NCI-H187 treated with DMSO at 0.1 percent for 48 hours (cell line): ENCODE data around the gene LLPH.

Source experiments
- DNase-seq: peaks from one replicate; lab custom pipeline; 2025; lab: John Stamatoyannopoulos, UW

LLPH gene

DNA sequence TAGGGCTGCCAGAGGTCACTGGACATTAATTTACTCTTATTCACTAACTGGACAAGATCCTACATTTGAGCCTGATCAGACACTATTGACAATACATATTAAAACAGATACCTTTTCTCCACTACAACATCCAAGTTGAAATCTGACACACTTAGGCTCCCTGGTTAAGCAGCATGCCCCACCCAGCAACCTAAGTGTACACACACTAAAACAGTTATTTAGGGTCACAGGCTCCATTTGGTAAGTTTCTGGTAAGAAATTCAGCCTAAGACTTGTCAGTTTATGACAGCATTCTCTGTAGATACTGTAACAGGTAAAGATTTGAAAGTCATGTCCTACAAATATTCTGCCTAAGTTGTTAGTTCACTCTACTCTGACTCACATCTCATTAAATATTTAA is 12.3 kb upstream of the LLPH start:
- no peak for DNase-seq

DNA sequence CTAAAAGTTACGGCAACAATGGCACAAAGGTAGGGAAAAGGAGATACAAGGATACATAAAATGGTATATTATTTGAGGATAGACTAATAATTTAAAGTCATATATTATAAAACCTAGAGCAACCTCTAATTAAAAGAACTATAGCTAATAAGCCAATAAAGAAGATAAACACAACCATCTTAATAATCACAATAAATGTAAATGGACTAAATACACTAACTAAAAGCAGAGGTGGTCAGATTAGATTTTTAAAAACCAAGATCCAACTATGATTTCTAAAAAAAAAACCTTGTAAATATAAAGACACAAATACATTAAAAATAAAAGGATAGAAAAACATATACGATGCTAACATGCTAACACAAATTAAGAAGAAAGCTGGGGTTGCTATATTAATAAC is 10.7 kb upstream of the LLPH start:
- DNase-seq, result no peak

DNA sequence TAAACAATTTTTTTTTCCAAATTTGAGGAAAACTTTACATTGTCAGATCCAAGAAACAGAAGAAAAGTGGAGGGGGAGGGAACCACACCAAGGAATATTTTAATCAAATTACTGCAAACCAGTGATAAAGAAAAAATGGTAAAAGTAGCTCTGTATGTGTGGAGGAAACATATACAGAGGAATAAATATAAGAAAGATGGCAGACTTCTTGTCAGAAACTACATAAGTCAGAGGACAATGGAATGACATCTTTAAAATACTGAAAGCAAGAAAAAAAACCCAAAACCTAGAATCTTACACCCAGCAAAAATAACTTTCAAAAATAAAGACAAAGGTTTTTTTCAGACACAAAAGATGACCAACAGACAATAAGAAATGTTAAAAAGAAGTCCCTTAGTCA is 10.2 kb upstream of the LLPH start:
- DNase-seq, result no peak

DNA sequence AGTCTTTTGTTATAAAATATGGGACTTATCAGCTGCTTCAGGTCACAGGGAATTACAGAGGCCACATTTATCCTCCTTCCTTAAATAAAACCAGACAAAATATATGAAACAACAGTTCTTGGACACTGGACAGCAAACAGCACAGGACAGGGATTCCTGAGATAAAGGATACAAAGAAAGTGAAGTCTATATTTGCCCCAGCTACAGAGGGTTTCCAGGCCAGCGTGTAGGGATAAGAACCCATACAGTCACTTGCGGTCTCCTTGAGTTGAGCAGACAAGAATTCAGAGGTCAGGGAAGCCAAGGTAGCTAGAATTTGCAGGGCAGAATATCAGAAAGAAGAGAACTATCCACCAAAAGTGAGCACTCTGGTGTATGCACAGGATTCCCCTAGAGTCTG is 8.8 kb upstream of the LLPH start:
- no peak for DNase-seq

DNA sequence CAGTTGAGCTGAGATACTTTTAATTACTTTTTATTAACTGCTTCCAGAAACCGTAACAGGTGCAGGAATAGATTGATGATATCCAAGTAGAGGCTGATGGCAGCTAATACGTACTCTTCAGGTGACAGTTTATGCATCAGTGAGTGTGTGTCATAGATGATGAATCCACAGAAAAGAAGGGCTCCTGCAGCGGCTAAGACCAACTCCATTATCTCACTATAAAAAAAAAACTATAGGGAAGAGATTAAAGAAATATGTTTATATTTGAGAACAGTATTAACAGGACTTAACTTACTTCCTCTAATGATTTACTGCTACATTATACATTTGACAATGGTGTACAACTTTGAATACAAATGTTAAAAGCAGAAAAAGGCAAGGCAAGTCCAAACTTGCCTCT is 7.4 kb upstream of the LLPH start:
- DNase-seq, result no peak

DNA sequence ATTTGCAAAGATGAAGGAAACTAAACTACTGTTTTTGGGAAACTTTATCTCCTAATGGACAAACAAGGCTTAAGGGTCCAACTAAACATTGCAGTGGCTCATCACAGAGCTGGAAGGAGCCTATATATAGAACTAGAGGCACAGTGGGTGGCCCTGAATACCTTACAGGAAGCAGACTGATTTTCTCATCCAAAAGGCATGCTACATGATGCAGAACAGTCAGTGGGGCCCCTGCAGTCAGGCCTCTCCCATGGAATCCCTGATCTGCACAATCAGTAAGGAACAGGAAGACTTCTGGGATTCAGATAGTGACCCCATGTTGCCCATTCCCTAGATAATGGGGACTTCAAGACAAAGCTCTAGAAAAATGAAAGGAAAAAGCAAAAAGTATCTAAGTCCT is 1.9 kb upstream of the LLPH start:
- no peak for DNase-seq

DNA sequence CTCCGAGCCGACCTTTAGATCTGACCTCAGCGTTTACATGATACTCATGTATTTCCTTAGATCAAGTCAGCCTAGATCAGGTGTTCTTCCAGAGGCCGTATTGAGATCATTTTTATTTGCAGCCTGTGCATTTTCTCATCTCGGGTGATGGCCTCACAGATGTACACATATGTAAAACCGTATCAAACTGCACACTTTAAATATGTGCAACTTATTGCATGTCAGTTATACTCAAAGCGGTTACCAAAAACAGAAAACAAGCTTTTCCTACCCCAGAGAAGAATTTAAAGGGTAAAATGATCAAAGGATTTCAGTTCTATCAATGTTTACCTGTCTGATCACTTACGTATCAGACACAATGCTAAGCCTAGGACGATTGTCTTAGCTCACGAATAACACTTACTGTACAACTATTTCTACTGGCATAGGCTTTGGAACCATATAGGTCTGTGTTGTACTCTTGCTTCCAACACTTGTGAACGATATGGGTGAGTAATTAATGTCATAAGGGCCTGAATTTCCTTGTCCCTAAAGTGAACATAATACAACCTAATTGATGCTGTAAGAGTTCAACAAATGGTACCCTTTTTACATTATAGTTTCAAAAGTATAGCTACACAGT is 628 bp upstream of the LLPH start:
- no peak for DNase-seq

DNA sequence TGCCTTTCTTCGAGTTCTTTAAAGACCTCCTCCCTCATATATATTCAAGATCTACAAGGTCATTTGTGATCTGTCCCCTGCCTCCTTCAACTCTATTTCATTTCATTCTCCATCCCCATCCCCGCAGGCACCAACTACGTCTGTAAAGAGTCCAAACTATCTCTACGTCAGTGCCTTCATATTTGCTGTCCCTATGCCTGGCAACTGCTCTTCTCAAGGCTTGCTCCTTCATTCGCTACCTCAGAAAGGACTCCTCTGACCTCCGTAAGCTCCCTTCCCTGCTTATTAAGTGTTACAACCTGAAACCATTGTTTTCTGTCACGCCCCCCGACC is 650 bp downstream of the LLPH start:
- no peak for DNase-seq

DNA sequence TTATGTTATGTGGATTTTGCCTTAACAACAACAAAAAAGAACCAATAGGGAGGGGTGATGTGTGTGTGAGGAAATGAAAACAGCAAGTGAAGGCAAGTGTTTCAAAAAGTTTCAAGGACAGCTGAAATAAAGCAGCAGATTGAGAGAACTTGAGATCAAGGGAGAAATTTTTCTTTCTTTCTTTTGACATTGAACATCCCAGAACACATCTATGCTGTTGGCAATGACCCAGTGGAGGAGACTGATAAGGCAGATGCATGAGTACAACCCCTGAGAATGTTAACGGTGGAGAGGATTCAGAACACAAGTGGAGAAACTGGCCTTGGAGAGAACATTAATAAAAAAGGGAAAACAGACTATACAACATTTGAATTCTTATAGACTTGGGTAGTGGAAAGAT is 2.9 kb downstream of the LLPH start:
- DNase-seq, result no peak

DNA sequence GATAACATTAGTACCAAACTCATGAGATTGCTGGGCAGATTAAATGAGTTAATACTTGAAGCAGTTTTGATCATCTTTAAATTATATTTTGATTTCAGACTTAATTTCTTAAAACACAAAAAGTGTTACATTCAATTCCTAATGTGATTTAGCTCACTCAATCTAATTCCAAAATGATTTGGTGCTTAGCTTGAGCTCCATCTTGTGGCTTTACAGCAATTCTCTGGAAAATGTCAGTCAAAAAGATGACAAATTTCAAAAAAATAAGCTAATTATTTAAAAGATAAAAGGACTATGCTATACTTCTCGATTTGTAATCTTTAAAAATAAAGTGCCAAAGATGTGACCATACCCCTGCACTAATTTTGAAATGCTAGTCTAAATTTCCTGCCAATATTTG is 10.1 kb downstream of the LLPH start:
- DNase-seq, result no peak

DNA sequence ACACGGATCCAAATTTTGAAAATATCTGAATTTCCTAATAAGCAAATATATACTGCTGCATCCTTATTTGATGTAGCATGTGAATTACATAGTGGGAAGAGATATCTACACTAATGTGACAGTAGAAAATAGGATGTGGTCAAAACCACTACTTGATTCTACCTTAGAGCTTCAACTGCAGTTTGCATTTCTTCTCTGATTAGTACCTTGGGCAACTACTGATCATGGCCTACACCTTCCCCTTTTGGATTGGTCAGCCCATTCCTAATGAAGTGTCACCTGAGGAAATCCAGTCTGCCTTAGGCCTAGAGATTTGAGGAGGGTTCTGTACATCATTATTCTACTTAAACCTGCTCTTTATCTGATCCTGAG is 10.7 kb downstream of the LLPH start:
- DNase-seq, result no peak

DNA sequence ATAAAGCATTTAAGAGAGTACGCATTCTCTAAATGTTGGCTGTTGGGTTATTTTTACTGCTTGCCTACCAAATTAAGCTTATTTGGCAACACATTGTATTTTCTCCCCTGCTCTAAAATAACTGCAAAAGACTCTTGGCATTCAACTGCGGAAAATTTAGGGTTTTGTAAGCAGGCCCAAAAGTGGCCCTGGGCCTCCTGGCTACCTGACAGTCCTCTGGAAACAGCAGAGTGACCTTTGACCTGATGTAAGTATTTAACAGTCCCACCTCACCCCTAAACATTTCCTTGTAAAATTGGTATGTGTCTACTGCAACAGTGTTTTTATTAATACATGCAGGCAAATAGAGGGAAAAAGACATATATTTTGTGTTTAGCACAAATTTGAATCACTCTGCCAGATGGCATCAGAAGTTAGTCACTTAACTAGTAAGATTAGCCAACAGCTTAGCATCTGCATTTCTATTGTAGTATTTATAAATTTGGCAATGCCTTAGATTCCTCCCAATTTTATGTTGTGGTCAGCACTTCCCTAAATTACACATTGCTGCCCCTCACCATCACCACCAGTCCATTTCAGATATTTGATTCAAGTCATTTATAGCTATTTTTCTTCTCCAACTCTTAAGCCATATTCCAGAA is 11.2 kb downstream of the LLPH start:
- DNase-seq, result no peak

DNA sequence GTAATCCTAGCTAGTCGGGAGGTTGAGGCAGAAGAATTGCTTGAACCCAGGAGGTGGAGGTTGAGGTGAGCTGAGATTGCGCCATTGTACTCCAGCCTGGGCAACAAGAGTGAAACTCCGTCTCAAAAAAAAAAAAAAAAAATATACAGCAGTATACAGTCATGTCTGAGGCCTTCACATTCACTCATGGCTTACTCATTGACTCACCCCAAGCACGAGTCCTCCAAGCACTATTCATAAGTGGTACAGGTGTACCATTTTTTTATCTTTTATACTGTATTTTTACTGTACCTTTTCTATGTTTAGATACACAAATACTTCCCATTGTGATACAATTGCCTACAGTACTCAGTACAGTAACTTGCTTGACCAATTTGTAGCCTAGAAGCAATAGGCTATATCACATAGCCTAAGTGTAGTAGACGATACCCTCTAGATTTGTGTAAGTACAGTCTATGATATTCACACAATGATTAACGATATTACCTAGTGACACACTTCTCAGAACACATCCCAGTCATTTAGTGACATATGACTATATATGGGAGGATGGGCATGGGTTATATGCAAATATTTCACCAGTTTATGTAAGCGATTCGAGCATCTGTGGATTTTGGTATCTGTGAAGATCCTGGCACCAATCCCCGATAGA is 12.2 kb downstream of the LLPH start:
- no peak for DNase-seq

DNA sequence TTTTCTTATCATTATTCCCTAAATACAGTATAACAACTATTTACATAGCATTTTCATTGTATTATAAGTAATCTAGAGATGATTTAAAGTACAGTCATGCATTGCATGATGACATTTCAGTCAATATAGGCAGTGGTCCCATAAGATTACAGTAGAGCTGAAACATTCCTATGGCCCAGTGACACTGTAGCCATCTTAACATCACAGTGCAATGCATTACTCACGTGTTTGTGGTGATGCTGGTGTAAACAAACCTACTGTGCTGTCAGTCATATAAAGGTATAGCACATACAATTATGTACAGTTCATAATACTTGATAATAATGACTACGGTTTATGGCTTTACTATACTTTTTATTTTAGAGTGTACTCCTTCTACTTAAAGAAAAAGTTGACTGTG is 13.3 kb downstream of the LLPH start:
- no peak for DNase-seq

DNA sequence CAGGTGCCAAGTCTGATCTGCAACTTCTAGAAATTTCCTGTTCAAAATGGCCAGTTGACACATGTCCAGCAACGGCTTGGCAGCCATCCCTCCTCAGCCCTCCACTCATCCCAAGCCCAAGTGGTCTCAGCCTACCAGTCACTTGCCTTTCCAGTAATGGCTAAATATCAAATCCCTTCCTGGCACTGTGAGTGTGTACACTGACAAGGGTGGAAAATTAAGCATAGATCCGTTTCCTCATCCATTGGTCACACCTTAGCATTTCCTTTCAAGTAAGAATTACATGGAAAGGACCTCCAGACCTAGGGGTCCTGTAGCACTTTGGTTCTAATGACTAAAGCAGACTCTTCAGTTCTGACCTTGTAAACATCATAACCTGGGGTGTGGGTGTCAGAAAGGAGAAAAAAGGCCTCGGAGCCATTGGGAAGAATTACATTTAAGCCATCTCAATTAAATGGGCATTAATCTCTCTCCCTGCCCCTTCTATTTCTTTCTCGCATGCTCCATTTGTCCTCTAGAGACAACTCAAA is 15.4 kb downstream of the LLPH start:
- DNase-seq, result no peak

DNA sequence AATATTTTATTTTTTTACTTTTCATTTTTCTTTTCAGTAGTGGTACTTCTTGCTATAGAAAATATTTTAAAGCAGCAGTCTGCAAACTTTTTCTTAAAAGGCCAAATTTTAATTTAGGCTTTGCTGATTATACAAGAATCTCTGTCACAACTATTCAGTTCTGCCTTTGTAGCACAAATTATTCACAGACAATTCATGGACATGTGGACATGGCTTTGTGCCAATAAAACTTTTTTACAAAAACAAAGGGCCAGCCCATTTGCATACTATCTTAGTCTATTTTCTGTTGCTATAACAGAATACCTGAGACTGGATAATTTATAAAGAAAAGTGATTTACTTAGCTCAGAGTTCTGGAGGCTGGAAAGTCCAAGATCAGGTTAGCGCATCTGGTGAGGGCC is 17.1 kb downstream of the LLPH start:
- DNase-seq, result no peak

DNA sequence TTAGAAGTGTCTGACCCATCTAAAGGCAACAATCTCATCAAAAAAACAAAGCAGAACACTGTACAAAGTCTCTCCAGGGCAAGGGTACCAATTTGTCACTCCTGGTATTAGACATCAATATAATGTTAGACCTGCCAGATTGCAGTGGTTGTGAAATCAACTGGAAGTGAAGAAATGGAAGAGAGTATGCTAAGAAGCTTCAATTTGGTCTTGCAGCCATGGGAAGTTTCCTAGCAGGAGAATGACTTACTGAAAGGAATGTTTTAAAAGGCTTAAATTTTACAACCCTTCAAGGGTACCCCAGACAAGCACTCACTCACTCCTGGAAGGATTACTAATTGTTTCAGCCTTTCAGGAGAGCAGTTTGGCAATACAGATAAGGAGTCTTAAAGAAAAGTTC is 18.9 kb downstream of the LLPH start:
- DNase-seq, result no peak

DNA sequence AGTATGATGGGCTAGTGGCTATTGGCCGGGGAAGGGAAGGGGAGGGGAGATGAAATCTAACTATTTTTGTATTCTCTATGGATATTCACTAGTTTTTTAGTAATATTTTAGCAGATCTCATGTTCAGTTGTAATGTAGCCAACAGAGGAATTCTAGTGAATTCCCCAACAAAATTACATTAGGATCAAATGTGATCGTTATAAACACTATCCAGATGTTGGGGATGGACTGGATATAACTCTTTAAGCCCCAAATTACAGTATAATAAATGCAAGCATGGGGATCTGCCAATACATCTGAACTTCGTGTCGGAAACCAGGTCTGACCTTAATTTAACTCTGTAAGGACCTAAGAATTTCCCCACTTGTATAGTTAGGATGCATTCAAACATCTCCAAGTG is 21.5 kb downstream of the LLPH start:
- no peak for DNase-seq

DNA sequence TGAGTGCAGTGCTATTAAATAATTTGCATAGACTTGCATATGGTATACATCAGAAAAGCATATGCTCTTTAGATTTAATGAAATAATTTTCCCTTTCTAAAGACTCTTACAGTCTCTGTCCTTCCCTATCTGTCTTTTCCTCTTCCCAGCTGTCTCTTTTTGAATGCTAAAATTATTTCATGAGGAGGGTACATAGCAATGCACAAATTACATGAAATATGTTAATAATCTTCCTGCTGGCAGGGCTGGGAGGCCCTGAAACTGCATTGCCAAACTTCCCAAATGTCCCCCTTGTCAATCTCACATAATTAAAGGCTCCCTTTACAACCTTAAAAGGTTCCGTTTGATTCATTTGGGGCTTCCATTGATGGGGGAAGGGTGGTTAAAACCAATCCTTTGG is 22.2 kb downstream of the LLPH start:
- DNase-seq, result no peak

DNA sequence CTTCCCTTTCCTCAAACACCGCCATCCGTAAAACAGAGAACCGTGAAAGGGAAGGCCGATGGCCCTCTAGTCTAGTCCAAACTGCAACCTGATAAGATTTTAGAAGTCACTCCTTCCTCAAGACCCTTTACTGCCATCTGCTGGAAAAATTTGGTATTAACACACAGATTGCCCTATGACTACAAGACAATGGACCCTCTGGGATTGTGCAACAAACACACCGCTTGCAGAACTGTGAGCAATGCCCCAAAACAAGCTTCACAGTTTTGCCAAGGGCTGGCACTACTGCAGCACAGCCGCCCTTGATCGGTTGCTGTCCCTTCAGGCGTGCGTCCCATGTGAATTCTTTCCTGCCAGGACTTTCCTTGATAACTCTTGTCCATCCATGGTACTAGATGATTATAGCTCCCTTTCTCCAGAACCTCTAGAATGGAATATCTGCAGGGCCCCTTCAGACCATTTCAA is 23.1 kb downstream of the LLPH start:
- peak; percentile 15 for DNase-seq

DNA sequence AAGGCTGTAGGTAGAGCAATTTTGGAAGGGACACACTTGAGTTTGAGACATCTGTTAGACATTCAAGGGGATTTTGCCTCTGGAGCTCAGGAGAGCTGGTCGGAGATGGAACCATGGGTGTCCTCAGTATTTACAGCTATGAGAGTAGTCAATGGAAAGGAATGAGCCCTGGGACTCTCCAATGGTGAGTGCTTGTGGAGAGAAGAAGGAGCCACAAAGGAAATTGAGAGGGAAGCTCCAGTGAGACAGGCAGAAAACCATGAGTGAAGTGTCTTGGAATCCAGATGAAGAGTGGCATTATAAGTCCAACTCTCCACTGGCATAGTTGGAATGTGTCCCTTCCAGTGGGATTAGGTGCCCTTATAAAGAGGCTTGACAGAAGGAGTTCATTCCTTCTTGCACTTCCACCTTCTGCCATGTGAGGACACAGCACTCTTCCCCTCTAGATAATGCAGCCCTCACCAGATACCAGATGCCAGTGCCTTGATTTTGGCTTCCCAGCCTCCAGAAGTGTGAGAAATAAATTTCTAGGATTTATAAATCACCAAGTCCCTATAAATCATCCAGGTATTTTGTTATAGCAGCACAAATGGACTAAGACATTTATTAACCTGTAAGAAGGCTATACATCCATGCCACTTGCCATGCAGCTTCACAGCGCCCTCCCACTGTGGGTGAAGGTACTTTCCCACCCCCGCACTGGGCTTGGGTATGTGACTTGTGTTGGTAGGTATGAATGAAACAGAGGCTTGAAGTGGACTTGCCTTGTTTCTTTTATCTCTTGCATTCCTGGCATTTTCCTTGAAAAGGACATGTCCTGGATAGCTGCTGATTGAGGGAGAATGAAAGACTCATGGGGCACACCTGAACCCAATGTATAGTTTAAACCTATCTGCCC is 27.3 kb downstream of the LLPH start:
- no peak for DNase-seq

DNA sequence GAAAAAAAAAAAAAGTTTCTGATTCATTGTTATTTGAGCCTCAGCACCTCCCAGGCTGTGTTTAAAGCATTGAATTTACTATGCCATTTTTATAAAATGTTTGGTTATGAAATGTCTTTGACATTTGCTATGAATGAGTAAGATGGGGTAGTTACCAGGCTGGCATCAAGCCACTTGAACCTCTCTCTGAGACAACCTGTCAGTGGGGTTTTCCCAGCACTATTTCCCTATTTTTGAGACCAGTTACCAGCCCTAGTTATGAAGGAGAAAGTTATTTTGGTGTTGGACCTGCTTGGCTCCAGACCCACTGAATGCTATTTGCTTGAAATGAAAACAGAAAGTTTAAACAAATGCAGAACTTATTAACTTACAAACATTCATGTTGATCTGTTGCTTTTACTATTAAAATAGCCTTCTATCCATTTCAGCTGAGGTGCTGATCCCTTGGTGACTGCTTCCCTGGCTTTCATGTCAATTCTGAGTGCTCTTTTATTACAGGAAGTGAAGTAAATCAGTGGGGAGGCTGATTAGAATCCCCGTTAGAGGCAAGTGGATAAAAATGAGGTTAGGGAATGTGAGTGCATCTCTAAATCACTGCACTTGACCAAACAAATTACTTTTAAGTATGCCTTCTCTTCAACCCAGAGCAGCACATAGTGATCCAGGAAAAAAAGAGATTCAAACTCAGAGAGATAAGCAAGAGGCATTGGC is 37.8 kb downstream of the LLPH start:
- DNase-seq, result no peak
